Glutamatergic neuron (in vitro differentiated cells): Measurements from ENCODE around the gene PEBP1. TPM values are rescaled to one million over a fixed set of nuclear protein-coding genes. Genes with fewer than 3 reads are reported as not detected.
A peak's percentile ranks its signal among the peaks of the same experiment; 100 is the strongest.
"Not testable (repeated sequence)": the region's sequence is repeated elsewhere in the genome, so short reads cannot be mapped to it uniquely, and the experiment has no call there.

Experiments used
- DNase-seq: peaks from one replicate; pipeline ENCODE4 v3.0.0; 2022
- H3K27ac Mint-ChIP-seq: one replicate; pipeline ENCODE4 v1.8.0; 2020; ENCODE audit warnings: mild to moderate bottlenecking, mixed read lengths, inconsistent platforms; ENCODE audit not compliant: unreplicated experiment
- H3K27me3 Mint-ChIP-seq: one replicate; pipeline ENCODE4 v1.8.0; 2020; ENCODE audit warnings: mild to moderate bottlenecking, moderate library complexity, mixed read lengths, inconsistent platforms; ENCODE audit not compliant: unreplicated experiment
- H3K36me3 Mint-ChIP-seq: one replicate; pipeline ENCODE4 v1.8.0; 2020; ENCODE audit warnings: mild to moderate bottlenecking, mixed read lengths, inconsistent platforms; ENCODE audit not compliant: unreplicated experiment
- H3K4me1 Mint-ChIP-seq: one replicate; pipeline ENCODE4 v1.8.0; 2020; ENCODE audit warnings: mild to moderate bottlenecking, low read depth, mixed read lengths, inconsistent platforms; ENCODE audit not compliant: unreplicated experiment
- H3K4me3 Mint-ChIP-seq: one replicate; pipeline ENCODE4 v1.8.0; 2020; ENCODE audit warnings: mild to moderate bottlenecking, mixed read lengths, inconsistent platforms; ENCODE audit not compliant: unreplicated experiment
- H3K9me3 Mint-ChIP-seq: one replicate; pipeline ENCODE4 v1.8.0; 2020; ENCODE audit warnings: mild to moderate bottlenecking, moderate library complexity, mixed read lengths, inconsistent platforms; ENCODE audit not compliant: unreplicated experiment
- total RNA-seq: library from RNA; stranded (reverse); fragmentation: NEBNext Ultra II Directional; extraction: Animal tissue kit (Norgen Biotek cat#: 25700); gene quantifications from one replicate; pipeline ENCODE4 v1.2.1, GENCODE V29; 2021; ENCODE audit not compliant: unreplicated experiment
- TF ChIP-seq, protein P1 (sequence below): fragments of 200-600 bp; sonication (generic); IDR thresholded peaks from one replicate; pipeline ENCODE4 v1.5.0; 2021; ENCODE audit not compliant: partially characterized antibody, unreplicated experiment

Gene PEBP1
- total RNA-seq, 1 donor from 2014 or later = 224 TPM

- no peaks in the 10 kb centered on the region for H3K4me1 Mint-ChIP-seq
- no peak overlapping the region for H3K27ac Mint-ChIP-seq
- TF ChIP-seq, protein P1, sequence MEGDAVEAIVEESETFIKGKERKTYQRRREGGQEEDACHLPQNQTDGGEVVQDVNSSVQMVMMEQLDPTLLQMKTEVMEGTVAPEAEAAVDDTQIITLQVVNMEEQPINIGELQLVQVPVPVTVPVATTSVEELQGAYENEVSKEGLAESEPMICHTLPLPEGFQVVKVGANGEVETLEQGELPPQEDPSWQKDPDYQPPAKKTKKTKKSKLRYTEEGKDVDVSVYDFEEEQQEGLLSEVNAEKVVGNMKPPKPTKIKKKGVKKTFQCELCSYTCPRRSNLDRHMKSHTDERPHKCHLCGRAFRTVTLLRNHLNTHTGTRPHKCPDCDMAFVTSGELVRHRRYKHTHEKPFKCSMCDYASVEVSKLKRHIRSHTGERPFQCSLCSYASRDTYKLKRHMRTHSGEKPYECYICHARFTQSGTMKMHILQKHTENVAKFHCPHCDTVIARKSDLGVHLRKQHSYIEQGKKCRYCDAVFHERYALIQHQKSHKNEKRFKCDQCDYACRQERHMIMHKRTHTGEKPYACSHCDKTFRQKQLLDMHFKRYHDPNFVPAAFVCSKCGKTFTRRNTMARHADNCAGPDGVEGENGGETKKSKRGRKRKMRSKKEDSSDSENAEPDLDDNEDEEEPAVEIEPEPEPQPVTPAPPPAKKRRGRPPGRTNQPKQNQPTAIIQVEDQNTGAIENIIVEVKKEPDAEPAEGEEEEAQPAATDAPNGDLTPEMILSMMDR = no peak
Observed at GRCh38 chr12:118126119-118126757, 9.7 kb upstream of the PEBP1 start.

GRCh38 chr12:118127867-118128266, 8.1 kb upstream of the PEBP1 start:
- Mint-ChIP-seq H3K4me3 (no peak overlapping the region), H3K27me3 (no peaks in the 10 kb centered on the region), H3K27ac (no peak overlapping the region), H3K36me3 (no peaks in the 10 kb centered on the region), H3K9me3 (no peaks in the 10 kb centered on the region), H3K4me1 (no peaks in the 10 kb centered on the region)
- no peak for DNase-seq
- TF ChIP-seq, protein P1 = no peak

More at GRCh38 chr12:118126119-118126757, 9.7 kb upstream of the PEBP1 start:
- Mint-ChIP-seq H3K4me3 (no peak overlapping the region), H3K36me3 (no peaks in the 10 kb centered on the region), H3K9me3 (no peaks in the 10 kb centered on the region), H3K27me3 (no peaks in the 10 kb centered on the region)
- DNase-seq = no peak

- H3K36me3 Mint-ChIP-seq, H3K4me1 Mint-ChIP-seq, H3K27ac Mint-ChIP-seq, H3K4me3 Mint-ChIP-seq, H3K9me3 Mint-ChIP-seq, DNase-seq, H3K27me3 Mint-ChIP-seq: not testable (repeated sequence)
Observed at GRCh38 chr12:118129436-118129835, 6.5 kb upstream of the PEBP1 start.

DNA sequence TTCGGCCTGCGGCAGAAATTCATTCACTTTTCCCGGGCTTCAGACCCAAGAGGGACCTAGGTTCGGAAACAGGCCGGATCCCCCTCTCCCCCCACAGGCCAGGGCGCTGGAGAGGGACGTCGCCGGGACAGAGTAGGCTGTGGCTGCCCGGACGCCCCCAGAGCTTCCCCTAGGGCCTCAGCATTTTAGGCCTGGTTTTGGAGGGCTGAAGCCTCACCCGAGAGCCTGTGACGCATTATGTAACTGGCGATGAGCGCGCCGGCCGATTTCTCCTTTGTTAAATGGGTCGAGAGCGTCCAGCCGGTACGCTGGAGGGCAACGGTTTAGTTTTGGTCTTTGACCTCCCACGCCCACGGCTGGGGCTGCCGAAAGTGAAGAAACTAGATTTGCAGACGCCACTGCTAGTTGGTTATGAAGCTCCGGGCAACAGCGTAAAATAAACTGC, 657 bp downstream of the PEBP1 start:
- TF ChIP-seq, protein P1 = no peak
- H3K36me3 Mint-ChIP-seq = no peaks in the 10 kb centered on the region
- H3K9me3 Mint-ChIP-seq = peaks cover 2% of the 10 kb centered on the region
- H3K27me3 Mint-ChIP-seq = peaks cover 4% of the 10 kb centered on the region
- H3K27ac Mint-ChIP-seq = peak overlapping the region; percentile 63
- peak; percentile 55 for DNase-seq
- H3K4me3 Mint-ChIP-seq = peak overlapping the region; percentile 95
- peaks cover 5% of the 10 kb centered on the region for H3K4me1 Mint-ChIP-seq

DNA sequence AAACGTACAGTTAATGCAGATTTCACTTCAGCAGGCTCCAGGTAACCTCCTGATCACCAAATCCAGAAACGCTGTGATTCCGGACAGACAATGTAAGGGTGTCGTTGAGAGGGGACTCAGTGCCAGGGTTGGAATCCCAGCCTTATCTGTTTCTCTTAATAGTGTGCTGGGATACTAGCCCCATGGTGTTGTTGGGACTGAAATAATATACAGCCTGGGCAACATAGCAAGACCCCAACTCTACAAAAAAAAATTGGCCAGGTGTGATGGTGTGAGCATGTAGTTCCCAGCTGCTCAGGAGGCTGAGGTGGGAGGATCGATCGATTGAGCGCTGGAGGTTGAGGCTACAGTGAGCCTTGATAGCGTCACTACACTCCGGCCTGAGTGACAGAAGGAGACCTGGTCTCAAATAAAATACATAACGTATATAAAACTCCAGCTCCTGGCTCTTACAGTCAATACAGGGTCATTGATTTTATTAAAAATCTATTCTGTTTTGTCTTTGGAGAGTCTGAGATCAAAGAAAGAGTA, 1.3 kb downstream of the PEBP1 start:
- Mint-ChIP-seq H3K4me3 (peak overlapping the region; percentile 95), H3K4me1 (peaks cover 5% of the 10 kb centered on the region), H3K27me3 (peaks cover 4% of the 10 kb centered on the region), H3K36me3 (no peaks in the 10 kb centered on the region), H3K27ac (peak overlapping the region; percentile 63), H3K9me3 (peaks cover 2% of the 10 kb centered on the region)
- no peak for DNase-seq
- TF ChIP-seq, protein P1 = no peak
